GM19099 (cell line): ENCODE results near the gene ZNF276.
A peak's percentile ranks its signal among the peaks of the same experiment; 100 is the strongest.

Experiments
- POLR2A ChIP-seq: IDR thresholded peaks from 3 replicates; pipeline ENCODE4 v1.6.1; 2011; ENCODE audit warnings: low read depth; ENCODE audit not compliant: insufficient read length; ENCODE audit errors: extremely low read depth

Gene ZNF276

GRCh38 chr16:89720813-89721545 lies at the start of gene ZNF276, which contains the start of gene VPS9D1:
TSS of gene ZNF276 (plus strand) at chr16:89721537. CDS start at chr16:89721641, 104 bp downstream.
TSS of gene VPS9D1 (minus strand) at chr16:89720898. CDS start at chr16:89720861, 37 bp downstream.
- peak; percentile 65 for TF ChIP-seq POLR2A

DNA sequence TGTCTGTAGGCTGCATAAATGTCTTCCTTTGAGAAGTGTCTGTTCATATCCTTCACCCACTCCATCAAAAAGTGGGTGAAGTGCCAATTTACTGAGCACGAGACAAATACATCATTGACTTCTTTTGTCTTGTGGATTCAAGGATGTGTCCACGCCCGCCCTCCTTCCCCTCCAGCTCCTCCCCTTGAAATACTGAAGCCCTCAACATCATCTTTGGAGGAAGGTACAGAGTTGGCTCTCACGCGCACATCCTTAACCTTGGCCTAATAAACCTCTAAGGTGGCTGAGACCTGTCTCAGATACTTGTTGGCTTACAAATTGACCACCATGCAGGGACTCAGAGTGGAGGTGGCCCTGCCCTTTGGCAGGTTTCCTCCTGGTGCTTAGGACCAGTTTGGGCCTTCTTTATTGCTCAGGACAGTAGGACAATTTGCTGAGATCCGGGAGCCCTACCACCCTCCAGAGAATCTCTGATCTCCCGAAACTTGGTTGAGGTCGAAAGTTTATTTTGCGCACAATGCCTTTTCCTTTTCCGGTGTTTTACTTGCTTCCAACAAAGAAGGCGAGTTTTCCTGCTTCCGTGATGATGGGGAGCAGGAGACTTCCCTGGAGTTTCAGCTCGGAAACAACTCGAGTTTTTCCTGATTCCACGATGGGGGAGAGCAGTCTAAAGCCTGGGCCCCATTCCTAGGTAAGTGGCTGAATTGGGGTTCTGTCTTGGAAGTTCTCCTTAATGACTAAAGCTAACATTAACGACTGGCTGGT lies 49.0 kb upstream of the ZNF276 start:
- no peak for TF ChIP-seq POLR2A

DNA sequence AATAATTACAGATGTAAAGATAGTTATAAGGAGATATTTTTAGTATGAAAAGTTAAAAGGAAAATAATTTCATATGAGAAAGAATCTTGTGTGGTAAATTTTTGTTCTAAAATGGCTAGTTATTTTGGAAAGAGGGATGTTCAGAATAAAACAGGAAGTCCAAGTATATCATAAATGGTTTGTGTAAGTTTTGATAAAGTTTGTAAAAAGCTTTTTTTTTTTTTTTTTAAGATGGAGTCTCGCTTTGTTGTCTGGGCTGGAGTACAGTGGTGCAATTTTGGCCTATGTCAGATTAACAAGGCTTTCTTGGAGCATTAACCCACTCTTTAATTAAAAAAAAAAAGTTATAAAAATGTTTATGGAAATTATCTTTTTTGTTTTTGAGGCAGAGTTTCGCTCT lies 43.1 kb upstream of the ZNF276 start:
- TF ChIP-seq POLR2A = no peak

GRCh38 chr16:89685916-89686315 lies 35.4 kb upstream of the ZNF276 start:
- TF ChIP-seq POLR2A = no peak

GRCh38 chr16:89686520-89687091 lies 34.7 kb upstream of the ZNF276 start, which contains the start of gene CDK10:
TSS of gene CDK10 (plus strand) at chr16:89686689. CDS start at chr16:89686711, 22 bp downstream.
- peak; percentile 92 for TF ChIP-seq POLR2A

- TF ChIP-seq POLR2A = no peak
Observed at GRCh38 chr16:89687092-89687940, 34.0 kb upstream of the ZNF276 start.

GRCh38 chr16:89688395-89688794 lies 32.9 kb upstream of the ZNF276 start:
- TF ChIP-seq POLR2A = no peak

- no peak for TF ChIP-seq POLR2A
Observed at GRCh38 chr16:89689142-89689541, 32.2 kb upstream of the ZNF276 start.

- TF ChIP-seq POLR2A = no peak
Observed at GRCh38 chr16:89690392-89690901, 30.9 kb upstream of the ZNF276 start.

GRCh38 chr16:89691231-89691985 lies 29.9 kb upstream of the ZNF276 start:
- no peak for TF ChIP-seq POLR2A

DNA sequence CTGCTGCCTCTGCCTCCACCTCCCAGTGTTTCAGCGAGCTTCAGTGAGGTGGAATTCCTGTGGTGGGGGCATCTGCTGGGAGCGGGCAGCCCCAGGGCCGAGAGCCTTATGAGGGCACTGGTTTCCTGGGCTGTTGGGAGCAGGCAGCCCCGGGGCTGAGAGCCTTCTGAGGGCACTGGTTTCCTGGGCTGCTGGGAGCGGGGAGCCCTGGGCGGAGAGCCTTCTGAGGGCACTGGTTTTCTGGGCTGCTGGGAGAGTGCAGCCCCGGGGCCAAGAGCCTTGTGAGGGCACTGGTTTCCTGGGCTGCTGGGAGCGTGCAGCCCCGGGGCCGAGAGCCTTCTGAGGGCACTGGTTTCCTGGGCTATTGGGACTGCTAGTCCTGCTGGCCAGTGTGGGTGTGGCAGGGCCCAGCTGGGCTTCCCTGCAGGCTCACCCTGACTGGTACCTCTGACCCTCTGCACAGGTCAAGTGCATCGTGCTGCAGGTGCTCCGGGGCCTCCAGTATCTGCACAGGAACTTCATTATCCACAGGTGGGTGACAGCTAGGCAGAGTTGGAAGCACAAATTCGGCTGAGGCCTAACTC lies 29.3 kb upstream of the ZNF276 start:
- no peak for TF ChIP-seq POLR2A

DNA sequence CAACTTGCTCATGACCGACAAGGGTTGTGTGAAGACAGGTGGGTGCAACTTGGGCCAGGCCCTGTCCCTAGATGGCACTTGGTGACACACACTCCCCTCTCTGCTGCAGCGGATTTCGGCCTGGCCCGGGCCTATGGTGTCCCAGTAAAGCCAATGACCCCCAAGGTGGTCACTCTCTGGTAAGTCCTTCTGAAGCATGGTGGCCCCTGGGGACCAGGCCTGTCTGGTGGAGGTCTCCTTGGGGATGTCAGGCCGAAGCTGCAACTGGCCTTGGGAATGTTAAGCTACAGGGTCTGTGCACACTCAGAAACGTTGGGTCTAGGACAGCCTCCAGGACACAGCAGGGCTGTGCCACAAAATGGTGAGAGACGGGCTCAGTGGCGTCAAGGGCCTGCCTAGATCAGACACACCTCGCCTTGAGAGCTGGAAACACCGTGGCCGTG lies 28.0 kb upstream of the ZNF276 start:
- TF ChIP-seq POLR2A = no peak
